HepG2 (cell line): ENCODE results near the gene ZC3H7B. TPM values are rescaled to one million over a fixed set of nuclear protein-coding genes. Genes with fewer than 3 reads are reported as not detected.

Experiments used
- CAMTA2 ChIP-seq: sonication (generic); formaldehyde crosslinking; IDR thresholded peaks from 2 replicates; pipeline ENCODE4 v1.4.0; 2020; ENCODE audit warnings: mild to moderate bottlenecking, missing genetic modification reagents, borderline replicate concordance
- CBX1 ChIP-seq: IDR thresholded peaks from one replicate; pipeline ENCODE4 v1.6.1; 2016; ENCODE audit warnings: antibody characterized with exemption, low read depth
- FOXC1 ChIP-seq: sonication (generic); formaldehyde crosslinking; IDR thresholded peaks from 2 replicates; pipeline ENCODE4 v1.8.0; 2022; ENCODE audit warnings: mild to moderate bottlenecking, missing genetic modification reagents, borderline replicate concordance
- IKZF4 ChIP-seq: sonication (generic); formaldehyde crosslinking; IDR thresholded peaks from 2 replicates; pipeline ENCODE4 v1.5.1; 2020; ENCODE audit warnings: borderline replicate concordance, mild to moderate bottlenecking, low read depth, missing genetic modification reagents; ENCODE audit errors: not compliant biosample characterization
- ISL2 ChIP-seq: sonication (generic); formaldehyde crosslinking; IDR thresholded peaks from 2 replicates; pipeline ENCODE4 v1.5.0; 2020; ENCODE audit warnings: missing genetic modification reagents
- MLLT10 ChIP-seq: sonication (generic); formaldehyde crosslinking; IDR thresholded peaks from 2 replicates; pipeline ENCODE4 v1.4.0; 2020; ENCODE audit warnings: missing genetic modification reagents
- MLXIP ChIP-seq: sonication (generic); formaldehyde crosslinking; IDR thresholded peaks from 2 replicates; pipeline ENCODE4 v1.9.0; 2021; ENCODE audit warnings: missing genetic modification reagents, borderline replicate concordance
- MXI1 ChIP-seq: IDR thresholded peaks from 3 replicates; pipeline ENCODE4 v1.6.1; 2012; ENCODE audit warnings: low read depth, low read length, inconsistent platforms, borderline replicate concordance
- RNF219 ChIP-seq: sonication (generic); formaldehyde crosslinking; IDR thresholded peaks from 2 replicates; pipeline ENCODE4 v1.5.0; 2020; ENCODE audit warnings: mild to moderate bottlenecking, missing genetic modification reagents
- SMAD3 ChIP-seq: sonication (generic); formaldehyde crosslinking; IDR thresholded peaks from 2 replicates; pipeline ENCODE4 v1.4.0; 2020; ENCODE audit warnings: missing genetic modification reagents
- STAT6 ChIP-seq: sonication (generic); formaldehyde crosslinking; IDR thresholded peaks from 2 replicates; pipeline ENCODE4 v1.4.0; 2020; ENCODE audit warnings: missing genetic modification reagents, mild to moderate bottlenecking, borderline replicate concordance
- SYNCRIP ChIP-seq: fragments of 200-400 bp; formaldehyde crosslinking; IDR thresholded peaks from 2 replicates; pipeline ENCODE4 v1.6.1; 2018; ENCODE audit warnings: mild to moderate bottlenecking, low read depth, low read length; ENCODE audit not compliant: insufficient read depth
- ZNF792 ChIP-seq: IDR thresholded peaks from 2 replicates; pipeline ENCODE4 v1.6.1; 2016
- ZUFSP ChIP-seq: sonication (generic); formaldehyde crosslinking; IDR thresholded peaks from 2 replicates; pipeline ENCODE4 v1.9.0; 2021; ENCODE audit warnings: missing genetic modification reagents, mild to moderate bottlenecking, borderline replicate concordance
- ZXDC ChIP-seq: sonication (generic); formaldehyde crosslinking; IDR thresholded peaks from 2 replicates; pipeline ENCODE4 v1.5.0; 2020; ENCODE audit warnings: mild to moderate bottlenecking, missing genetic modification reagents
- polyA plus RNA-seq, 8 experiments: library from polyadenylated mRNA; depleted of rRNA in 3 of 8; stranded (reverse) in 7 of 8; unstranded in 1 of 8; fragments of >200 nt; fragmentation: Illumina TruSeq in 4 of 8; extraction: Trizol in 4 of 8; gene quantifications; 2 replicates each; pipeline versions ENCODE4 v1.2.1 to v1.2.3, GENCODE V29; 2011 to 2016; ENCODE audit warnings: low read depth in 4 of 8, missing spikeins in 1 of 8, mixed read lengths in 1 of 8; ENCODE audit not compliant: insufficient read depth in 1 of 8
- total RNA-seq, 5 experiments: library from RNA; depleted of rRNA; stranded (reverse); fragments of >200 nt; fragmentation: Illumina TruSeq; extraction: Trizol; gene quantifications; 2 replicates each; pipeline ENCODE4 v1.2.3, GENCODE V29; 2016; ENCODE audit warnings: low read depth in 1 of 5

Gene ZC3H7B
- total and polyA plus RNA-seq, 2 of the 13 experiments (the other 11 are each of a cell fraction or from before 2014, with no cell fraction given): 26.4 to 37.2 TPM

GRCh38 chr22:41285820-41286638, 15.3 kb upstream of the ZC3H7B start, which contains the start of gene RANGAP1 (continued):
- TF ChIP-seq FOXC1 (CRISPR knock-in tag) (peak; percentile 78), CBX1 (no peak), ZNF792 (no peak), ISL2 (CRISPR knock-in tag) (no peak; the same call in 1 of the 2 replicates), SYNCRIP (no peak), SMAD3 (CRISPR knock-in tag) (0 out of 2 replicates have a peak, but pooled peaks have one; percentile 13), CAMTA2 (no peak), IKZF4 (CRISPR knock-in tag) (peak; percentile 32), MXI1 (peak; percentile 86; the same call in 2 of the 3 replicates), MLLT10 (CRISPR knock-in tag) (no peak), RNF219 (no peak), STAT6 (CRISPR knock-in tag) (no peak), ZXDC (CRISPR knock-in tag) (no peak; the same call in 1 of the 2 replicates), MLXIP (CRISPR knock-in tag) (no peak), ZUFSP (no peak)
